ENCODE results near the gene SLC25A12. TPM values are rescaled to one million over a fixed set of nuclear protein-coding genes. Genes with fewer than 3 reads are reported as not detected.

The SLC25A12 gene
- total RNA-seq, 1 experiment from 2014 or later, result 28.8 TPM

- no peaks in the 10 kb centered on the region for H3K9me3 ChIP-seq (ENCODE audit: insufficient read depth, low read depth)
- H3K4me2 ChIP-seq, result no peak overlapping the region
- no peak overlapping the region for H2AFZ ChIP-seq
- H3K27ac ChIP-seq, result no peak overlapping the region
- no peaks in the 10 kb centered on the region for H3K9me2 ChIP-seq (ENCODE audit: insufficient read depth)
- peaks cover 11% of the 10 kb centered on the region for H3K79me2 ChIP-seq (ENCODE audit: low read depth)
- no peak overlapping the region for H3K4me3 ChIP-seq
- ChIA-PET CTCF (no interaction called here), POLR2A (ENCODE audit: unreplicated experiment) (interaction anchor here (0.6 kb wide), 1 partner anchor 105 kb away, joined by 4 read pairs; no protein-coding TSS in a partner anchor)
- no peak for DNase-seq
- intact Hi-C loops (cut with micrococcal nuclease; ENCODE audit: unreplicated experiment), result loop anchor here (2.0 kb wide), 1 partner anchor 207 kb away; the partner anchor contains the start of gene DLX2
- H3K27me3 ChIP-seq (ENCODE audit: insufficient read depth, low read depth), result no peaks in the 10 kb centered on the region
- H3F3A ChIP-seq (ENCODE audit: insufficient read depth, low read depth), result peaks cover 20% of the 10 kb centered on the region; the same call in 1 of the 2 replicates
- peaks cover 5% of the 10 kb centered on the region; the same call in 1 of the 2 replicates for H3K36me3 ChIP-seq (ENCODE audit: low read depth)
- BruUV-seq (replicated peaks), result no TSS peak
- TF ChIP-seq CTCF (conservative IDR thresholded peaks at IDR 0.05) (no peak), EZH2 (IDR thresholded peaks at IDR 0.05; ENCODE audit: low read depth) (no peak)
- H4K20me1 ChIP-seq (ENCODE audit: insufficient read depth), result no peaks in the 10 kb centered on the region
- peaks cover 22% of the 10 kb centered on the region for H3K4me1 ChIP-seq (replicated peaks; ENCODE audit: insufficient read depth)
These were observed 1.7 kb upstream of the SLC25A12 start for GRCh38 chr2:171895786-171896185.

GRCh38 chr2:171894612-171894947 is 536 bp upstream of the SLC25A12 start:
- ChIA-PET POLR2A (ENCODE audit: unreplicated experiment) (no interaction called here), CTCF (interaction anchor here (0.6 kb wide), 1 partner anchor 9 kb away, joined by 4 read pairs; no protein-coding TSS in a partner anchor)
- BruUV-seq (replicated peaks), result TSS peak; percentile 99
- no peaks in the 10 kb centered on the region for H4K20me1 ChIP-seq (ENCODE audit: insufficient read depth)
- peaks cover 22% of the 10 kb centered on the region for H3K4me1 ChIP-seq (replicated peaks; ENCODE audit: insufficient read depth)
- peaks cover 10% of the 10 kb centered on the region; the same call in 1 of the 2 replicates for H3K36me3 ChIP-seq (ENCODE audit: low read depth)
- H3K79me2 ChIP-seq (ENCODE audit: low read depth), result peaks cover 11% of the 10 kb centered on the region
- DNase-seq, result no peak
- no peaks in the 10 kb centered on the region for H3K9me2 ChIP-seq (ENCODE audit: insufficient read depth)
- H3F3A ChIP-seq (ENCODE audit: insufficient read depth, low read depth), result peaks cover 20% of the 10 kb centered on the region; the same call in 1 of the 2 replicates
- H3K27ac ChIP-seq, result peak overlapping the region; percentile 16; the same call in 1 of the 2 replicates
- H3K27me3 ChIP-seq (ENCODE audit: insufficient read depth, low read depth), result no peaks in the 10 kb centered on the region
- H3K4me2 ChIP-seq, result peak overlapping the region; percentile 82
- peak overlapping the region; percentile 88 for H3K4me3 ChIP-seq
- H3K9me3 ChIP-seq (ENCODE audit: insufficient read depth, low read depth), result no peaks in the 10 kb centered on the region
- TF ChIP-seq CTCF (conservative IDR thresholded peaks at IDR 0.05) (no peak), EZH2 (IDR thresholded peaks at IDR 0.05; ENCODE audit: low read depth) (no peak)
- intact Hi-C loops (cut with micrococcal nuclease; ENCODE audit: unreplicated experiment), result loop anchor here (1.0 to 2.0 kb wide), 2 partner anchors 28 to 208 kb away; partner anchors contain the start of genes DLX2 and HAT1
- H2AFZ ChIP-seq, result peak overlapping the region; percentile 100

GRCh38 chr2:171893196-171893823 is 734 bp downstream of the SLC25A12 start:
- DNase-seq, result no peak
- POLR2A ChIA-PET (ENCODE audit: unreplicated experiment), result interaction anchor here (0.5 to 0.6 kb wide), 5 partner anchors 9 to 973 kb away, joined by 4 to 14 read pairs (median 7); no protein-coding TSS in a partner anchor
- Histone ChIP-seq H3K27me3 (ENCODE audit: insufficient read depth, low read depth) (no peaks in the 10 kb centered on the region), H3K9me2 (ENCODE audit: insufficient read depth) (no peaks in the 10 kb centered on the region), H3K4me1 (replicated peaks; ENCODE audit: insufficient read depth) (peaks cover 22% of the 10 kb centered on the region), H3K9me3 (ENCODE audit: insufficient read depth, low read depth) (no peaks in the 10 kb centered on the region), H4K20me1 (ENCODE audit: insufficient read depth) (no peaks in the 10 kb centered on the region), H3K36me3 (ENCODE audit: low read depth) (peaks cover 20% of the 10 kb centered on the region; the same call in 1 of the 2 replicates), H3K79me2 (ENCODE audit: low read depth) (peaks cover 11% of the 10 kb centered on the region), H2AFZ (peak overlapping the region; percentile 100), H3K4me2 (peak overlapping the region; percentile 82), H3K27ac (no peak overlapping the region), H3F3A (ENCODE audit: insufficient read depth, low read depth) (peaks cover 20% of the 10 kb centered on the region; the same call in 1 of the 2 replicates), H3K4me3 (peak overlapping the region; percentile 88)
- TF ChIP-seq EZH2 (IDR thresholded peaks at IDR 0.05; ENCODE audit: low read depth), result no peak
- TF ChIP-seq CTCF (conservative IDR thresholded peaks at IDR 0.05), result no peak
- CTCF ChIA-PET, result interaction anchor here (0.6 to 1.0 kb wide), 3 partner anchors 69 to 211 kb away, joined by 3 read pairs; no protein-coding TSS in a partner anchor
- intact Hi-C loops (cut with micrococcal nuclease; ENCODE audit: unreplicated experiment), result no loop called here
- TSS peak; percentile 23 for BruUV-seq (replicated peaks)

Data from PC-9 (cell line).